GM12864 (cell line): ENCODE measurements around the gene ADAMTS8.

Source experiments
- DNase-seq: peaks from one replicate; pipeline ENCODE4 v3.0.0-alpha.2; 2011; ENCODE audit warnings: low read depth
- H3K4me3 ChIP-seq: 2 replicates; pipeline ENCODE4 v1.5.1; 2011; ENCODE audit warnings: mild to moderate bottlenecking, low read depth, low read length, control low read depth
- CTCF ChIP-seq: IDR thresholded peaks from 2 replicates; pipeline ENCODE4 v1.5.1; 2011; ENCODE audit warnings: low read depth, mild to moderate bottlenecking, moderate library complexity, low read length, control low read depth, inconsistent platforms; ENCODE audit errors: missing control alignments

ADAMTS8 gene

GRCh38 chr11:130458410-130458729 lies 30.0 kb upstream of the ADAMTS8 start:
- H3K4me3 ChIP-seq: no peak overlapping the region
- TF ChIP-seq CTCF: no peak
- DNase-seq: no peak

- DNase-seq: no peak
- H3K4me3 ChIP-seq: no peak overlapping the region
- TF ChIP-seq CTCF: no peak
Measured at GRCh38 chr11:130457623-130458409, 29.4 kb upstream of the ADAMTS8 start.

GRCh38 chr11:130456286-130456685 lies 27.9 kb upstream of the ADAMTS8 start:
- no peak for TF ChIP-seq CTCF
- DNase-seq: no peak
- H3K4me3 ChIP-seq: no peak overlapping the region

GRCh38 chr11:130455483-130456127 lies 27.2 kb upstream of the ADAMTS8 start:
- H3K4me3 ChIP-seq: no peak overlapping the region
- no peak for DNase-seq
- TF ChIP-seq CTCF: no peak

GRCh38 chr11:130454491-130455252 lies 26.3 kb upstream of the ADAMTS8 start:
- H3K4me3 ChIP-seq: no peak overlapping the region
- no peak for TF ChIP-seq CTCF
- DNase-seq: no peak

GRCh38 chr11:130452940-130453339 lies 24.5 kb upstream of the ADAMTS8 start:
- TF ChIP-seq CTCF: no peak
- no peak for DNase-seq
- no peak overlapping the region for H3K4me3 ChIP-seq
